ENCODE results near the gene RGS6. TPM values are rescaled to one million over a fixed set of nuclear protein-coding genes. Genes with fewer than 3 reads are reported as not detected.

Gene RGS6
- total RNA-seq, 4 donors from 2014 or later = 0.50 to 6.5 (median 4.7) TPM

GRCh38 chr14:72448212-72448611, 516.0 kb downstream of the RGS6 start:
- Histone ChIP-seq H3K27ac (no peak overlapping the region), H3K36me3 (no peaks in the 10 kb centered on the region), H3K9me3 (no peaks in the 10 kb centered on the region), H3K4me1 (no peaks in the 10 kb centered on the region), H3K27me3 (no peaks in the 10 kb centered on the region), H3K4me3 (no peak overlapping the region)
- WGBS, 2 donors (ENCODE audit: low coverage in 1 of 2) = 50 to 88% methylated on average over 1 to 2 of the region's 2 CpGs
- no peak for ATAC-seq
- TF ChIP-seq CTCF (IDR thresholded peaks at IDR 0.05) (no peak), EP300 (IDR thresholded peaks at IDR 0.05) (no peak), POLR2AphosphoS5 (IDR thresholded peaks at IDR 0.05) (no peak), POLR2A (IDR thresholded peaks at IDR 0.05) (no peak)

GRCh38 chr14:72450473-72451044, 518.3 kb downstream of the RGS6 start:
- WGBS, 2 donors (ENCODE audit: low coverage in 1 of 2) = 33 to 46% methylated on average over 6 to 7 of the region's 7 CpGs
- H3K4me1 ChIP-seq = no peaks in the 10 kb centered on the region
- no peaks in the 10 kb centered on the region for H3K27me3 ChIP-seq
- no peak overlapping the region for H3K4me3 ChIP-seq
- ATAC-seq = no peak
- H3K9me3 ChIP-seq = no peaks in the 10 kb centered on the region
- no peak overlapping the region for H3K27ac ChIP-seq
- H3K36me3 ChIP-seq = no peaks in the 10 kb centered on the region
- no peak for TF ChIP-seq CTCF (IDR thresholded peaks at IDR 0.05)
- TF ChIP-seq EP300 (IDR thresholded peaks at IDR 0.05) = no peak
- no peak for TF ChIP-seq POLR2AphosphoS5 (IDR thresholded peaks at IDR 0.05)
- no peak for TF ChIP-seq POLR2A (IDR thresholded peaks at IDR 0.05)

- no peaks in the 10 kb centered on the region for H3K4me1 ChIP-seq
- no peak for ATAC-seq
- H3K4me3 ChIP-seq = no peak overlapping the region
- TF ChIP-seq EP300 (IDR thresholded peaks at IDR 0.05) (no peak), POLR2AphosphoS5 (IDR thresholded peaks at IDR 0.05) (no peak), CTCF (IDR thresholded peaks at IDR 0.05) (no peak), POLR2A (IDR thresholded peaks at IDR 0.05) (no peak)
- H3K27me3 ChIP-seq = no peaks in the 10 kb centered on the region
- no peaks in the 10 kb centered on the region for H3K36me3 ChIP-seq
- no peak overlapping the region for H3K27ac ChIP-seq
- 42 to 46% methylated on average over 11 to 15 of the region's 17 CpGs for WGBS, 2 donors (ENCODE audit: low coverage in 1 of 2)
- H3K9me3 ChIP-seq = no peaks in the 10 kb centered on the region
These were observed 519.1 kb downstream of the RGS6 start for GRCh38 chr14:72451054-72451972.

- ATAC-seq = no peak
- Histone ChIP-seq H3K9me3 (no peaks in the 10 kb centered on the region), H3K4me1 (no peaks in the 10 kb centered on the region), H3K4me3 (no peak overlapping the region), H3K36me3 (no peaks in the 10 kb centered on the region), H3K27me3 (no peaks in the 10 kb centered on the region), H3K27ac (no peak overlapping the region)
- TF ChIP-seq CTCF (IDR thresholded peaks at IDR 0.05) = no peak
- 77 to 85% methylated on average over 4 to 5 of the region's 5 CpGs for WGBS, 2 donors (ENCODE audit: low coverage in 1 of 2)
These were observed 520.5 kb downstream of the RGS6 start for GRCh38 chr14:72452774-72453173.
